HG02798 (cell line): ENCODE data around the gene ZRANB3.
A peak's percentile ranks its signal among the peaks of the same experiment; 100 is the strongest.
"Not testable (repeated sequence)": the region's sequence is repeated elsewhere in the genome, so short reads cannot be mapped to it uniquely, and the experiment has no call there.

Experiments
- ATAC-seq: cut with Tn5 transposase; IDR thresholded peaks from one replicate; pipeline ENCODE4 v1.9.1; 2021; ENCODE audit warnings: mild to moderate bottlenecking; ENCODE audit not compliant: unreplicated experiment, poor library complexity

ZRANB3 gene

GRCh38 chr2:135494503-135494902 lies 36.5 kb downstream of the ZRANB3 start:
- ATAC-seq, result no peak

- no peak for ATAC-seq
Measured at GRCh38 chr2:135490376-135490775, 40.6 kb downstream of the ZRANB3 start.

- ATAC-seq, result no peak
Measured at GRCh38 chr2:135485441-135485840, 45.6 kb downstream of the ZRANB3 start.

- ATAC-seq, result no peak
Measured at GRCh38 chr2:135475128-135475527, 55.9 kb downstream of the ZRANB3 start.

- ATAC-seq, result peak; percentile 47
Measured at GRCh38 chr2:135473567-135473966, 57.5 kb downstream of the ZRANB3 start.

- no peak for ATAC-seq
Measured at GRCh38 chr2:135471106-135471505, 59.9 kb downstream of the ZRANB3 start.

- ATAC-seq, result no peak
Measured at GRCh38 chr2:135457279-135457678, 73.7 kb downstream of the ZRANB3 start.

- no peak for ATAC-seq
Measured at GRCh38 chr2:135456835-135457234, 74.2 kb downstream of the ZRANB3 start.

GRCh38 chr2:135456431-135456830 lies 74.6 kb downstream of the ZRANB3 start:
- no peak for ATAC-seq

- ATAC-seq, result no peak
Measured at GRCh38 chr2:135454608-135455007, 76.4 kb downstream of the ZRANB3 start.

GRCh38 chr2:135453027-135453426 lies 78.0 kb downstream of the ZRANB3 start:
- ATAC-seq, result not testable (repeated sequence)

GRCh38 chr2:135451966-135452365 lies 79.1 kb downstream of the ZRANB3 start:
- ATAC-seq, result no peak

GRCh38 chr2:135443013-135443412 lies 88.0 kb downstream of the ZRANB3 start:
- not testable (repeated sequence) for ATAC-seq

GRCh38 chr2:135435155-135435554 lies 95.9 kb downstream of the ZRANB3 start:
- not testable (repeated sequence) for ATAC-seq

- ATAC-seq, result no peak
Measured at GRCh38 chr2:135424849-135425248, 106.2 kb downstream of the ZRANB3 start.

- ATAC-seq, result no peak
Measured at GRCh38 chr2:135422898-135423297, 108.1 kb downstream of the ZRANB3 start.

GRCh38 chr2:135411646-135412045 lies 119.4 kb downstream of the ZRANB3 start:
- ATAC-seq, result no peak

GRCh38 chr2:135409436-135409835 lies 121.6 kb downstream of the ZRANB3 start:
- ATAC-seq, result no peak

GRCh38 chr2:135396259-135396658 lies 134.8 kb downstream of the ZRANB3 start:
- ATAC-seq, result not testable (repeated sequence)

GRCh38 chr2:135386993-135387392 lies 144.0 kb downstream of the ZRANB3 start:
- ATAC-seq, result no peak

- no peak for ATAC-seq
Measured at GRCh38 chr2:135378591-135378990, 152.4 kb downstream of the ZRANB3 start.

- ATAC-seq, result no peak
Measured at GRCh38 chr2:135373702-135374101, 157.3 kb downstream of the ZRANB3 start.

GRCh38 chr2:135349941-135350340 lies 181.1 kb downstream of the ZRANB3 start:
- no peak for ATAC-seq
